MCF 10A (cell line): ENCODE results near the gene GPC6. TPM values are rescaled to one million over a fixed set of nuclear protein-coding genes. Genes with fewer than 3 reads are reported as not detected.

Experiments
- BruUV-seq: library from RNA; stranded (reverse); fragments of 400-500 nt; replicated peaks from 2 replicates; lab custom pipeline; 2021; lab: Mats Ljungman, UMichigan
- CTCF ChIA-PET: fragments of 300-600 bp; sonication (Branson Sonifier 250); formaldehyde crosslinking; extraction: SDS; loops from one replicate; lab custom pipeline; 2021; ENCODE audit warnings: antibody characterized with exemption, inconsistent platforms; lab: Yijun Ruan, JAX
- POLR2A ChIA-PET: fragments of 300-600, 350-650 bp; sonication (Branson Sonifier 250); formaldehyde crosslinking; extraction: SDS; loops from one replicate; lab custom pipeline; 2020; ENCODE audit warnings: antibody characterized with exemption, inconsistent platforms; lab: Yijun Ruan, JAX
- DNase-seq: peaks from one replicate; pipeline ENCODE4 v3.0.0-alpha.2; 2018; ENCODE audit not compliant: unreplicated experiment
- H3K27ac Mint-ChIP-seq: one replicate; pipeline ENCODE4 v1.8.0; 2022; ENCODE audit warnings: mild to moderate bottlenecking, low read depth, mixed read lengths; ENCODE audit not compliant: unreplicated experiment
- H3K27me3 Mint-ChIP-seq: one replicate; pipeline ENCODE4 v1.8.0; 2022; ENCODE audit warnings: mixed read lengths; ENCODE audit not compliant: insufficient read depth, unreplicated experiment
- H3K36me3 Mint-ChIP-seq: one replicate; pipeline ENCODE4 v1.8.0; 2022; ENCODE audit warnings: mild to moderate bottlenecking, moderate library complexity, mixed read lengths; ENCODE audit not compliant: insufficient read depth, unreplicated experiment
- H3K4me1 Mint-ChIP-seq: one replicate; pipeline ENCODE4 v1.8.0; 2022; ENCODE audit warnings: mixed read lengths; ENCODE audit not compliant: insufficient read depth, unreplicated experiment
- H3K4me3 Mint-ChIP-seq: one replicate; pipeline ENCODE4 v1.8.0; 2022; ENCODE audit warnings: mild to moderate bottlenecking, moderate library complexity, mixed read lengths; ENCODE audit not compliant: unreplicated experiment
- H3K9me3 Mint-ChIP-seq: one replicate; pipeline ENCODE4 v1.8.0; 2022; ENCODE audit warnings: mixed read lengths; ENCODE audit not compliant: unreplicated experiment
- intact Hi-C: fragments of 100-400 bp; cut with micrococcal nuclease; formaldehyde crosslinking; loops from 2 replicates; pipeline ENCODE4 v1.14.1; 2022
- total RNA-seq: library from RNA; stranded (reverse); gene quantifications from 2 replicates; pipeline ENCODE4 v1.2.3, GENCODE V29; 2022
- TF ChIP-seq, protein P1 (sequence below): fragments of 200-600 bp; IDR thresholded peaks from one replicate; pipeline ENCODE4 v1.8.0; 2022; ENCODE audit warnings: antibody characterized with exemption, mild to moderate bottlenecking; ENCODE audit not compliant: unreplicated experiment

Gene GPC6
- total RNA-seq, 1 experiment from 2014 or later = 8.4 TPM

GRCh38 chr13:93217721-93218261, 8.8 kb upstream of the GPC6 start:
- ChIA-PET CTCF (interaction anchor here (0.6 to 1.7 kb wide), 4 partner anchors 9 to 1194 kb away, joined by 3 to 7 read pairs (median 4); partner anchors contain the start of gene GPC6), POLR2A (interaction anchor here (0.5 to 1.6 kb wide), 4 partner anchors 11 to 363 kb away, joined by 3 to 7 read pairs (median 3); no protein-coding TSS in a partner anchor)
- H3K27me3 Mint-ChIP-seq = no peaks in the 10 kb centered on the region
- H3K4me1 Mint-ChIP-seq = peaks cover 21% of the 10 kb centered on the region
- DNase-seq = peak; percentile 40
- no peaks in the 10 kb centered on the region for H3K36me3 Mint-ChIP-seq
- no peaks in the 10 kb centered on the region for H3K9me3 Mint-ChIP-seq
- intact Hi-C loops = no loop called here
- no TSS peak for BruUV-seq
- TF ChIP-seq, protein P1, sequence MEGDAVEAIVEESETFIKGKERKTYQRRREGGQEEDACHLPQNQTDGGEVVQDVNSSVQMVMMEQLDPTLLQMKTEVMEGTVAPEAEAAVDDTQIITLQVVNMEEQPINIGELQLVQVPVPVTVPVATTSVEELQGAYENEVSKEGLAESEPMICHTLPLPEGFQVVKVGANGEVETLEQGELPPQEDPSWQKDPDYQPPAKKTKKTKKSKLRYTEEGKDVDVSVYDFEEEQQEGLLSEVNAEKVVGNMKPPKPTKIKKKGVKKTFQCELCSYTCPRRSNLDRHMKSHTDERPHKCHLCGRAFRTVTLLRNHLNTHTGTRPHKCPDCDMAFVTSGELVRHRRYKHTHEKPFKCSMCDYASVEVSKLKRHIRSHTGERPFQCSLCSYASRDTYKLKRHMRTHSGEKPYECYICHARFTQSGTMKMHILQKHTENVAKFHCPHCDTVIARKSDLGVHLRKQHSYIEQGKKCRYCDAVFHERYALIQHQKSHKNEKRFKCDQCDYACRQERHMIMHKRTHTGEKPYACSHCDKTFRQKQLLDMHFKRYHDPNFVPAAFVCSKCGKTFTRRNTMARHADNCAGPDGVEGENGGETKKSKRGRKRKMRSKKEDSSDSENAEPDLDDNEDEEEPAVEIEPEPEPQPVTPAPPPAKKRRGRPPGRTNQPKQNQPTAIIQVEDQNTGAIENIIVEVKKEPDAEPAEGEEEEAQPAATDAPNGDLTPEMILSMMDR = no peak
- H3K27ac Mint-ChIP-seq = peak overlapping the region; percentile 88
- H3K4me3 Mint-ChIP-seq = no peak overlapping the region

DNA sequence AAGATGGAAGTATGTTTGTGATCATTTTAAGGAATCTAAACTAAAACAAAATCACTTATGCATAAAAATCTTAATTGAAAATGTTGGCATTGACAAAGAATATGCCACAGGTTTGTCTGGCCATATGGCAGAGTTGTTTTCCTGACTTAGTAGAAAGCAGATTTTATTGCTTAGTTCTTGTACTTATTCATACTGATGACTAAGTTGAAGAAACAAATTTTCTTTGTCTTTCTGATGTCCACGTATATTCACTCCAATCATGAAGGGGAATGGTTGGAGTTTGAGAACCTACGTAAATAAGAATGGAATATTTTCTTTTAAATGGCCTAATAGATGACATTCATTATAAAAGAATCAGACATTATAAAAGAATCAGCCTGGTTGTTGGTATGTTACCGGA, 8.0 kb upstream of the GPC6 start:
- peaks cover 21% of the 10 kb centered on the region for H3K4me1 Mint-ChIP-seq
- no peak for DNase-seq

GRCh38 chr13:93220073-93220472, 6.5 kb upstream of the GPC6 start:
- TF ChIP-seq, protein P1 = no peak
- intact Hi-C loops = loop anchor here (10.0 kb wide), 3 partner anchors 245 to 1035 kb away; no protein-coding TSS in a partner anchor
- no peaks in the 10 kb centered on the region for H3K9me3 Mint-ChIP-seq
- H3K36me3 Mint-ChIP-seq = no peaks in the 10 kb centered on the region
- peaks cover 29% of the 10 kb centered on the region for H3K4me1 Mint-ChIP-seq
- no peak overlapping the region for H3K4me3 Mint-ChIP-seq
- CTCF ChIA-PET = interaction anchor here (0.6 to 1.3 kb wide), 7 partner anchors 8 to 1142 kb away, joined by 3 to 10 read pairs (median 3); no protein-coding TSS in a partner anchor
- no TSS peak for BruUV-seq
- POLR2A ChIA-PET = interaction anchor here (0.9 to 1.1 kb wide), 2 partner anchors 9 to 134 kb away, joined by 3 read pairs; no protein-coding TSS in a partner anchor
- H3K27me3 Mint-ChIP-seq = no peaks in the 10 kb centered on the region
- no peak overlapping the region for H3K27ac Mint-ChIP-seq
- no peak for DNase-seq

More for the DNA sequence above, 8.0 kb upstream of the GPC6 start:
- ChIA-PET CTCF (interaction anchor here (1.7 kb wide), 1 partner anchor 8 kb away, joined by 7 read pairs; the partner anchor contains the start of gene GPC6), POLR2A (interaction anchor here (0.9 to 1.6 kb wide), 2 partner anchors 10 to 31 kb away, joined by 3 to 7 read pairs; no protein-coding TSS in a partner anchor)
- intact Hi-C loops = no loop called here
- no TSS peak for BruUV-seq
- Mint-ChIP-seq H3K36me3 (no peaks in the 10 kb centered on the region), H3K27me3 (no peaks in the 10 kb centered on the region), H3K9me3 (no peaks in the 10 kb centered on the region), H3K4me3 (no peak overlapping the region), H3K27ac (peak overlapping the region; percentile 88)
- TF ChIP-seq, protein P1 = no peak

DNA sequence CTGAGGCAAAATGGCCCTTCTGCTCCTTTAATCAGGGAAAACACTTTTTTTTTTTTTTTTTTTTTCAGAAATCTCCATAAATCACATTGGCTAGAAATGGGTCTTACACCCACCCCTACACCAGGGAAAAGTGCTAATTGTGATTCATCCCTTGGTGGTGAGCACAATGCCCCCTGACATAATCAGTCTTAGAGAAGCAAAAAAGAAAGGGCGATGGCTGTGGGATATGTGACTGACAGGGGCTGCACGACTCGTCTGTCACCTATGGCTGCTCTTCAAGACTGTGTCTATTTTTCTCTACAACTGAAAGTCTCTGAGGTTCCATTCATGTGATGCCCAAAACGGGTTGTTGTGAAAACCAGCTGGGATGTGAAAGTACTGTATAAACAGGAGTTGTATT, 3.6 kb upstream of the GPC6 start:
- H3K9me3 Mint-ChIP-seq = no peaks in the 10 kb centered on the region
- intact Hi-C loops = loop anchor here (10.0 kb wide), 3 partner anchors 242 to 1038 kb away; no protein-coding TSS in a partner anchor
- H3K36me3 Mint-ChIP-seq = no peaks in the 10 kb centered on the region
- BruUV-seq = no TSS peak
- DNase-seq = no peak
- POLR2A ChIA-PET = no interaction called here
- H3K4me1 Mint-ChIP-seq = peaks cover 29% of the 10 kb centered on the region
- CTCF ChIA-PET = interaction anchor here (0.5 to 1.0 kb wide), 4 partner anchors 169 to 1076 kb away, joined by 3 to 4 read pairs (median 3); no protein-coding TSS in a partner anchor
- H3K4me3 Mint-ChIP-seq = no peak overlapping the region
- H3K27me3 Mint-ChIP-seq = no peaks in the 10 kb centered on the region
- H3K27ac Mint-ChIP-seq = no peak overlapping the region
- TF ChIP-seq, protein P1 = no peak
